Measurements from ENCODE around the gene NSL1. TPM values are rescaled to one million over a fixed set of nuclear protein-coding genes. Genes with fewer than 3 reads are reported as not detected.

The NSL1 gene
- 14.4 and 22.5 TPM in 2 replicates for total RNA-seq

GRCh38 chr1:212791676-212792395, at the start of gene NSL1, which contains the start of gene TATDN3:
Gene NSL1 (minus strand): TSS chr1:212791777. CDS start chr1:212791763, 14 bp downstream.
Gene TATDN3 (plus strand): TSS chr1:212791894. CDS start chr1:212791922, 28 bp downstream.

GRCh38 chr1:212699625-212700222, 91.9 kb downstream of the NSL1 start, which contains the start of gene BATF3:
Gene BATF3 (minus strand): TSS chr1:212699840. CDS start chr1:212699762, 78 bp downstream.

Other genes with a start within 250 kb of the NSL1 start
- 67.0 and 104 TPM in 2 replicates for gene ATF3, start 183.0 kb downstream of the NSL1 start, total RNA-seq
- under 0.01 and 0.14 TPM in 2 replicates for gene BATF3, start 91.9 kb downstream of the NSL1 start, total RNA-seq
- gene TATDN3, start 117 bp upstream of the NSL1 start, total RNA-seq = 14.2 and 21.9 TPM in 2 replicates
- not detected in 2 replicates for gene SPATA45, start 55.9 kb upstream of the NSL1 start, total RNA-seq
- gene FLVCR1, start 66.5 kb upstream of the NSL1 start, total RNA-seq = 9.2 and 10.5 TPM in 2 replicates
- gene VASH2, start 158.8 kb upstream of the NSL1 start, total RNA-seq = 0.07 TPM in 1 of 2 replicates, not detected in the other
- gene ANGEL2, start 224.1 kb upstream of the NSL1 start, total RNA-seq = 25.6 and 37.3 TPM in 2 replicates